HepG2 (cell line): ENCODE measurements around the gene HCAR1. TPM values are rescaled to one million over a fixed set of nuclear protein-coding genes. Genes with fewer than 3 reads are reported as not detected.

Experiments
- CBX2 ChIP-seq, 2 experiments: fragments of 200-600 bp in 1 of 2; sonication (generic); formaldehyde crosslinking in 1 of 2; IDR thresholded peaks; 2 replicates each; pipeline versions ENCODE4 v1.7.0 to v1.8.1; 2018 to 2022; ENCODE audit warnings: low read depth in 2 of 2, low read length in 1 of 2, mild to moderate bottlenecking in 1 of 2, missing genetic modification reagents in 1 of 2
- DBP ChIP-seq: sonication (generic); formaldehyde crosslinking; IDR thresholded peaks from 2 replicates; pipeline ENCODE4 v1.4.0; 2020; ENCODE audit warnings: missing genetic modification reagents; ENCODE audit errors: not compliant biosample characterization
- FOXO4 ChIP-seq: sonication (generic); formaldehyde crosslinking; conservative IDR thresholded peaks from 2 replicates; pipeline ENCODE4 v1.8.1; 2023; ENCODE audit warnings: missing genetic modification reagents
- GLMP ChIP-seq: sonication (generic); formaldehyde crosslinking; IDR thresholded peaks from 2 replicates; pipeline ENCODE4 v1.9.0; 2021; ENCODE audit warnings: missing genetic modification reagents, mild to moderate bottlenecking, borderline replicate concordance
- MXD1 ChIP-seq: sonication (generic); formaldehyde crosslinking; IDR thresholded peaks from 2 replicates; pipeline ENCODE4 v1.4.0; 2020; ENCODE audit warnings: mild to moderate bottlenecking, missing genetic modification reagents
- SETDB1 ChIP-seq: sonication (generic); formaldehyde crosslinking; IDR thresholded peaks from 2 replicates; pipeline ENCODE4 v1.5.1; 2020; ENCODE audit warnings: missing genetic modification reagents, mild to moderate bottlenecking, borderline replicate concordance
- SP1 ChIP-seq, 2 experiments: fragments of 450-650 bp in 1 of 2; sonication (generic) in 1 of 2; formaldehyde crosslinking in 1 of 2; IDR thresholded peaks; 2 replicates each; pipeline versions ENCODE4 v1.4.0 to v1.6.1; 2016 to 2020; ENCODE audit warnings: missing genetic modification reagents in 1 of 2
- TP53 ChIP-seq: sonication (generic); formaldehyde crosslinking; conservative IDR thresholded peaks from 2 replicates; pipeline ENCODE4 v1.4.0; 2020; ENCODE audit warnings: missing genetic modification reagents
- ZBED4 ChIP-seq: sonication (generic); formaldehyde crosslinking; IDR thresholded peaks from 2 replicates; pipeline ENCODE4 v1.4.0; 2020; ENCODE audit warnings: missing genetic modification reagents, borderline replicate concordance
- ZBTB42 ChIP-seq: sonication (generic); formaldehyde crosslinking; IDR thresholded peaks from 2 replicates; pipeline ENCODE4 v1.5.0; 2020; ENCODE audit warnings: mild to moderate bottlenecking, missing genetic modification reagents
- ZFAT ChIP-seq: sonication (generic); formaldehyde crosslinking; conservative IDR thresholded peaks from 2 replicates; pipeline ENCODE4 v1.8.1; 2023; ENCODE audit warnings: missing genetic modification reagents, inconsistent platforms
- ZNF275 ChIP-seq: sonication (generic); formaldehyde crosslinking; IDR thresholded peaks from 2 replicates; pipeline ENCODE4 v1.8.0; 2022; ENCODE audit warnings: missing genetic modification reagents, mild to moderate bottlenecking, inconsistent platforms, borderline replicate concordance
- ZNF280B ChIP-seq: sonication (generic); formaldehyde crosslinking; IDR thresholded peaks from 2 replicates; pipeline ENCODE4 v1.5.0; 2020; ENCODE audit warnings: missing genetic modification reagents, mild to moderate bottlenecking, borderline replicate concordance
- ZNF329 ChIP-seq: sonication (generic); formaldehyde crosslinking; IDR thresholded peaks from 2 replicates; pipeline ENCODE4 v1.9.0; 2021; ENCODE audit warnings: low read depth, mild to moderate bottlenecking, missing genetic modification reagents
- ZNF549 ChIP-seq: sonication (generic); formaldehyde crosslinking; IDR thresholded peaks from 2 replicates; pipeline ENCODE4 v1.5.0; 2020; ENCODE audit warnings: missing genetic modification reagents
- ZNF607 ChIP-seq: sonication (generic); formaldehyde crosslinking; IDR thresholded peaks from 2 replicates; pipeline ENCODE4 v1.5.1; 2020; ENCODE audit warnings: missing genetic modification reagents, mild to moderate bottlenecking, borderline replicate concordance
- polyA plus RNA-seq, 8 experiments: library from polyadenylated mRNA; depleted of rRNA in 3 of 8; stranded (reverse) in 7 of 8; unstranded in 1 of 8; fragments of >200 nt; fragmentation: Illumina TruSeq in 4 of 8; extraction: Trizol in 4 of 8; gene quantifications; 2 replicates each; pipeline versions ENCODE4 v1.2.1 to v1.2.3, GENCODE V29; 2011 to 2016; ENCODE audit warnings: low read depth in 4 of 8, missing spikeins in 1 of 8, mixed read lengths in 1 of 8; ENCODE audit not compliant: insufficient read depth in 1 of 8
- total RNA-seq, 5 experiments: library from RNA; depleted of rRNA; stranded (reverse); fragments of >200 nt; fragmentation: Illumina TruSeq; extraction: Trizol; gene quantifications; 2 replicates each; pipeline ENCODE4 v1.2.3, GENCODE V29; 2016; ENCODE audit warnings: low read depth in 1 of 5

Gene HCAR1
- total and polyA plus RNA-seq, 2 of the 13 experiments (the other 11 are each of a cell fraction or from before 2014, with no cell fraction given): 0.53 to 4.4 TPM

GRCh38 chr12:122721057-122721545, 9.5 kb downstream of the HCAR1 start (continued):
- TF ChIP-seq SETDB1 (CRISPR knock-in tag) (no peak), ZBED4 (CRISPR knock-in tag) (no peak), FOXO4 (no peak), DBP (CRISPR knock-in tag) (no peak), TP53 (CRISPR knock-in tag) (no peak), ZNF607 (CRISPR knock-in tag) (no peak), GLMP (no peak), CBX2 (IDR thresholded peaks at IDR 0.05; ENCODE audit: low read depth, low read length) (no peak), CBX2 (CRISPR knock-in tag; IDR thresholded peaks at IDR 0.05; ENCODE audit: low read depth) (no peak), MXD1 (no peak), ZNF275 (CRISPR knock-in tag) (no peak), ZFAT (CRISPR knock-in tag) (no peak), ZNF329 (no peak), ZNF549 (CRISPR knock-in tag) (no peak), ZBTB42 (CRISPR knock-in tag) (no peak), SP1 (IDR thresholded peaks at IDR 0.05) (no peak), SP1 (CRISPR knock-in tag; IDR thresholded peaks at IDR 0.05) (no peak), ZNF280B (no peak)
